Measurements from ENCODE around the gene HLA-B. TPM values are rescaled to one million over a fixed set of nuclear protein-coding genes. Genes with fewer than 3 reads are reported as not detected.

Gene HLA-B
- polyA plus RNA-seq, 1 donor from 2014 or later = 9.4 TPM

DNA sequence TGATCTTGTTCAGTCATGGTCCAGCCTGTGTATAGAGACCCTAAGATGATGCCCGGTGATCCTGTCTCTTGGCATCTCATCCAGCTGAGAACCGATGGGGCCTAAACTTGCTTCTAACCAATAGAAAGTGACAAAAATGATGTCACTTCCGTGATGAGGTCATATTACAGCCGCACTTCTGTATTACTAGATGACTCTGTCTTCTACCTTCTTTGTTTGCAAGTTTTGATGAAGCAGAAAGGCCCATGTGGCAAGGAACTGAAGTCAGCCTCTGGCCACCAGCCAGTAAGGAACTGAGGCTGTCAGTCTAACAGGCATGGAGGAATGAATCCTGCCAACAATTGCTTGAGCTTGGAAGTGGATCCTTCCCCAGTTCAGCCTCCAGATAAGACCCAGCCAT lies 52.3 kb downstream of the HLA-B start:
- Histone ChIP-seq H4K20me1 (ENCODE audit: insufficient read depth) (no peaks in the 10 kb centered on the region), H3K9me2 (ENCODE audit: insufficient read depth, low read length) (no peaks in the 10 kb centered on the region), H3K4me2 (ENCODE audit: low read length) (no peak overlapping the region), H3K36me3 (ENCODE audit: insufficient read depth, low read length) (no peaks in the 10 kb centered on the region), H3K9ac (ENCODE audit: low read length) (no peak overlapping the region), H3K27ac (ENCODE audit: low read length) (no peak overlapping the region), H2AFZ (ENCODE audit: low read depth, low read length) (no peak overlapping the region), H3K9me3 (ENCODE audit: low read length) (no peaks in the 10 kb centered on the region), H3K79me2 (replicated peaks; ENCODE audit: insufficient read depth, low read length) (no peaks in the 10 kb centered on the region), H3K27me3 (ENCODE audit: insufficient read depth, low read depth, low read length) (peaks cover 10% of the 10 kb centered on the region), H3K4me3 (ENCODE audit: low read length) (no peak overlapping the region), H3F3A (ENCODE audit: insufficient read depth, low read length, poor library complexity, severe bottlenecking) (no peaks in the 10 kb centered on the region)
- TF ChIP-seq RAD21 (conservative IDR thresholded peaks at IDR 0.05) = no peak
- TF ChIP-seq EZH2 (IDR thresholded peaks at IDR 0.05; ENCODE audit: borderline replicate concordance, insufficient read depth, low read length, poor library complexity, severe bottlenecking) = no peak
- TF ChIP-seq, protein P1, sequence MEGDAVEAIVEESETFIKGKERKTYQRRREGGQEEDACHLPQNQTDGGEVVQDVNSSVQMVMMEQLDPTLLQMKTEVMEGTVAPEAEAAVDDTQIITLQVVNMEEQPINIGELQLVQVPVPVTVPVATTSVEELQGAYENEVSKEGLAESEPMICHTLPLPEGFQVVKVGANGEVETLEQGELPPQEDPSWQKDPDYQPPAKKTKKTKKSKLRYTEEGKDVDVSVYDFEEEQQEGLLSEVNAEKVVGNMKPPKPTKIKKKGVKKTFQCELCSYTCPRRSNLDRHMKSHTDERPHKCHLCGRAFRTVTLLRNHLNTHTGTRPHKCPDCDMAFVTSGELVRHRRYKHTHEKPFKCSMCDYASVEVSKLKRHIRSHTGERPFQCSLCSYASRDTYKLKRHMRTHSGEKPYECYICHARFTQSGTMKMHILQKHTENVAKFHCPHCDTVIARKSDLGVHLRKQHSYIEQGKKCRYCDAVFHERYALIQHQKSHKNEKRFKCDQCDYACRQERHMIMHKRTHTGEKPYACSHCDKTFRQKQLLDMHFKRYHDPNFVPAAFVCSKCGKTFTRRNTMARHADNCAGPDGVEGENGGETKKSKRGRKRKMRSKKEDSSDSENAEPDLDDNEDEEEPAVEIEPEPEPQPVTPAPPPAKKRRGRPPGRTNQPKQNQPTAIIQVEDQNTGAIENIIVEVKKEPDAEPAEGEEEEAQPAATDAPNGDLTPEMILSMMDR (IDR thresholded peaks at IDR 0.05; ENCODE audit: poor library complexity, severe bottlenecking) = no peak
- TF ChIP-seq TAF1 (IDR thresholded peaks at IDR 0.05; ENCODE audit: low read depth) = no peak
- no peak for TF ChIP-seq SMC3 (conservative IDR thresholded peaks at IDR 0.05; ENCODE audit: poor library complexity)
- TF ChIP-seq POLR2AphosphoS5 (IDR thresholded peaks at IDR 0.05) = no peak
- TF ChIP-seq, protein P2, sequence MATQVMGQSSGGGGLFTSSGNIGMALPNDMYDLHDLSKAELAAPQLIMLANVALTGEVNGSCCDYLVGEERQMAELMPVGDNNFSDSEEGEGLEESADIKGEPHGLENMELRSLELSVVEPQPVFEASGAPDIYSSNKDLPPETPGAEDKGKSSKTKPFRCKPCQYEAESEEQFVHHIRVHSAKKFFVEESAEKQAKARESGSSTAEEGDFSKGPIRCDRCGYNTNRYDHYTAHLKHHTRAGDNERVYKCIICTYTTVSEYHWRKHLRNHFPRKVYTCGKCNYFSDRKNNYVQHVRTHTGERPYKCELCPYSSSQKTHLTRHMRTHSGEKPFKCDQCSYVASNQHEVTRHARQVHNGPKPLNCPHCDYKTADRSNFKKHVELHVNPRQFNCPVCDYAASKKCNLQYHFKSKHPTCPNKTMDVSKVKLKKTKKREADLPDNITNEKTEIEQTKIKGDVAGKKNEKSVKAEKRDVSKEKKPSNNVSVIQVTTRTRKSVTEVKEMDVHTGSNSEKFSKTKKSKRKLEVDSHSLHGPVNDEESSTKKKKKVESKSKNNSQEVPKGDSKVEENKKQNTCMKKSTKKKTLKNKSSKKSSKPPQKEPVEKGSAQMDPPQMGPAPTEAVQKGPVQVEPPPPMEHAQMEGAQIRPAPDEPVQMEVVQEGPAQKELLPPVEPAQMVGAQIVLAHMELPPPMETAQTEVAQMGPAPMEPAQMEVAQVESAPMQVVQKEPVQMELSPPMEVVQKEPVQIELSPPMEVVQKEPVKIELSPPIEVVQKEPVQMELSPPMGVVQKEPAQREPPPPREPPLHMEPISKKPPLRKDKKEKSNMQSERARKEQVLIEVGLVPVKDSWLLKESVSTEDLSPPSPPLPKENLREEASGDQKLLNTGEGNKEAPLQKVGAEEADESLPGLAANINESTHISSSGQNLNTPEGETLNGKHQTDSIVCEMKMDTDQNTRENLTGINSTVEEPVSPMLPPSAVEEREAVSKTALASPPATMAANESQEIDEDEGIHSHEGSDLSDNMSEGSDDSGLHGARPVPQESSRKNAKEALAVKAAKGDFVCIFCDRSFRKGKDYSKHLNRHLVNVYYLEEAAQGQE (IDR thresholded peaks at IDR 0.05; ENCODE audit: borderline replicate concordance) = no peak
- no peak for TF ChIP-seq EP300 (conservative IDR thresholded peaks at IDR 0.05; ENCODE audit: poor library complexity, severe bottlenecking)
- no peak for TF ChIP-seq MXI1 (conservative IDR thresholded peaks at IDR 0.05; ENCODE audit: poor library complexity, severe bottlenecking)

Small RNAs within 50 kb of the gene (small RNA-seq; reads per million reads assigned to genes)
- 0 reads per million in 3 experiments for gene HLA-S
- gene MIR6891 = 0 reads per million in 3 experiments
- 0 to 1.2 (median 0) reads per million in 3 experiments for gene RF00019
- 0 reads per million in 3 experiments for gene RNU6-283P

Other genes starting within 250 kb of the HLA-B start
- gene C6orf15, start 244.6 kb downstream of the HLA-B start, polyA plus RNA-seq = not detected in 2 replicates
- gene PSORS1C1, start 242.4 kb downstream of the HLA-B start, polyA plus RNA-seq = not detected in 2 replicates
- not detected in 2 replicates for gene CDSN, start 236.7 kb downstream of the HLA-B start, polyA plus RNA-seq
- gene PSORS1C2, start 218.1 kb downstream of the HLA-B start, polyA plus RNA-seq = not detected in 2 replicates
- 19.5 and 19.7 TPM in 2 replicates for gene CCHCR1, start 199.4 kb downstream of the HLA-B start, polyA plus RNA-seq
- gene TCF19, start 198.6 kb downstream of the HLA-B start, polyA plus RNA-seq = 2.5 and 3.6 TPM in 2 replicates
- not detected in 2 replicates for gene POU5F1, start 186.5 kb downstream of the HLA-B start, polyA plus RNA-seq
- gene HLA-C, start 85.1 kb downstream of the HLA-B start, polyA plus RNA-seq = 18.0 and 33.6 TPM in 2 replicates
- gene MICA, start 46.4 kb upstream of the HLA-B start, polyA plus RNA-seq = 0.32 and 0.87 TPM in 2 replicates
- gene MICB, start 141.0 kb upstream of the HLA-B start, polyA plus RNA-seq = 0.14 TPM in 1 of 2 replicates, not detected in the other
- gene MCCD1, start 171.8 kb upstream of the HLA-B start, polyA plus RNA-seq = not detected in 2 replicates
- 313 and 371 TPM in 2 replicates for gene DDX39B, start 184.8 kb upstream of the HLA-B start, polyA plus RNA-seq
- 56.7 and 76.7 TPM in 2 replicates for gene ATP6V1G2, start 189.4 kb upstream of the HLA-B start, polyA plus RNA-seq
- 88.7 and 92.8 TPM in 2 replicates for gene NFKBIL1, start 190.4 kb upstream of the HLA-B start, polyA plus RNA-seq
- gene LTA, start 215.1 kb upstream of the HLA-B start, polyA plus RNA-seq = 0.56 TPM in 1 of 2 replicates, not detected in the other
- gene TNF, start 218.4 kb upstream of the HLA-B start, polyA plus RNA-seq = not detected in 2 replicates
- not detected in 2 replicates for gene LTB, start 225.2 kb upstream of the HLA-B start, polyA plus RNA-seq
- gene LST1, start 229.1 kb upstream of the HLA-B start, polyA plus RNA-seq = not detected in 2 replicates
- not detected in 2 replicates for gene NCR3, start 235.8 kb upstream of the HLA-B start, polyA plus RNA-seq

Measured in neural cell (in vitro differentiated cells).